HL-60/S4 (cell line): ENCODE measurements around the gene TSPAN12.

Source experiments
- in situ Hi-C: fragments of 300-500 bp; cut with MboI; formaldehyde crosslinking; loops from 2 replicates; pipeline ENCODE4 v1.14.3; 2022; ENCODE audit warnings: low sequenced_read_pairs

TSPAN12 gene

DNA sequence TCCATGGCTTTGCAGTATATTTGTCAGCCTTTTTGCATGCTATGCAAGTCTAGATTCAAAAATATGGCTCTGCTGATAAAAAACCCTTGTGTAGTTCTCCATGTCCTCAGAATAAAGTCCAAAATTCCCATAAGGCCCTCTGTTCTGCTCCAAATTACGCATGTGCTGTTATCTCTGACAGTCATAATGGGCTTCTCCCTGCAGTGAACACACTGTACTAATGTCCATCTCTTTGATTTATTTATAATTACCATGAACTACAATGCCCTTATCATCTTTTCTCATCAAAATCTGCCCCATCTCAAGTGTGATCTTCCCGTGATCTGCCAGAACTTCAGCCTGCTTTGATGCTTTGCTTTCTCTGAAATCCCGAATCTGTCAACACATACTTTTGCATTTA, 87.7 kb downstream of the TSPAN12 start:
- in situ Hi-C loops = no loop called here

DNA sequence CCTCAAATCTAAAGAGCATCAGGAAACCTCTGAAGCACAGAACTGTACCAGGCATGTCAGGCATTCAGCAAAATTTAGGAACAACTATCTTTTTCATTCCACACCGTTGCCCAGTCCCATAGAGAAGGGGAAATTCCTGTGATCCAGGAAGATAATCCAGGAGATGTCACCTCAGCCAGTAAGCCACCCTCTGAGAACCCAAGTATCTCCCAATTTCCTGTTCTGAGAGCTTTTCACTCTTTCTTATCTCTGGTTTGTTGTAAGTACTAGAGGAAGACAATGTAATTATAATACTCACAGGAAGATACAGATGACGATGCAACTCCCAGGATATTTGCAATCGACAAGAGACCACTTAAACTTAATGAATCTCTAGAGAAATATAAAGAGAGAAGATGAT, 97.1 kb downstream of the TSPAN12 start:
- in situ Hi-C loops = no loop called here

DNA sequence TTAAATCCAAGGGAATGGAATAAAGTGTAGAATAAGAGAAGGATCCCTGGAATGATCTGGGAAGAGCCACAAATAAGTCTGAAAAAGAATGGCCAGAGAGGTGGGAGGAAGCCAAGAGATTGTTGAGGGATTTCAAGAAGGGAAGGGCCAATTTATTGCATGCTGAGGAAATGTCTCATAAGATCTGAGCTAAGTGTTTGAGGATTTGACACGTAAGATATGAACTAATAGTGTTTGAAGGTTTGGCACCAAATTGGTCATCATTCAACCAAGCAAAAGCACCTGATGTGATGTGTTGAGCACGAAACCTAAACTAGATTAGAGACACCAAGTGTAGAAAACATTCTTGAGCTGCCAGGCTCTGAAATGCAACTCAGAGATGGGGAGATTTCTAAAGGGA, 97.9 kb downstream of the TSPAN12 start:
- in situ Hi-C loops = no loop called here

DNA sequence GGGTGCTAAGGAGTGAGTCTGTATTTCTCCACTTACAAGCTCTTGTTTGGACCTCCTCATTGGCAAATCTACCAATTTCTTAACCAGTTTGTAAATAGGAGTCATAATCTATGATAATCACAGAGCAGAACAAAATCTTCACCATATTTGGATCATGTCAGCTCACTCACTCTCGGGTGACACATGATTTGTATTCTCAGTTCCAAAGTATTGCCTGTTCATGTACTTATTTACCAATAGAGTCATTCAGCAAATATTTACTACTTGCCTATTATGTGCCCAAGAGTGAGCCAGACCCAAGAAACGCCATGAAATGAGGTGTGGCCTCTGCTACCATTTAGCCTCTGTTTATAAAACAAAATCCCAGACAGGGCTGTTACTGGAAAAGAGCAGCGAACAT, 114.8 kb downstream of the TSPAN12 start:
- in situ Hi-C loops = no loop called here

DNA sequence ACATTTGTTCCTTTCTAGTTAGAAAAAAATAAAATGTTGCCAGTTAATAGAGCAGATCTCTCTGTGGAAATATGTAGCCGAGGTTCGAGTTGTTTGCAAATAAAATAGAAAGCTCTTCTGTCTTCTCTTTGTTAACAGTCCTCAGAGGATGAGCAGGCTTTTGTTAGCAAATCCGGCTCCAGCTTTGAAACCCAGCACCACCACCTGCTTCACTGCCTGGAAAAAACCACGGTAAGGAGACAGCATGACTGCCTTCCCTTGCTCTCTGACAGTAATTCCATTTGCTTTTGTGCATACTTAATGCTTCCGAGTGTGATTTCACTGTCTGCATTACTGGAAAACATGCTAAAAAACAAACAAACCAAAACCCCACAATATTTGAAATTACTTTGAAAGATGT, 115.6 kb downstream of the TSPAN12 start:
- in situ Hi-C loops = no loop called here

DNA sequence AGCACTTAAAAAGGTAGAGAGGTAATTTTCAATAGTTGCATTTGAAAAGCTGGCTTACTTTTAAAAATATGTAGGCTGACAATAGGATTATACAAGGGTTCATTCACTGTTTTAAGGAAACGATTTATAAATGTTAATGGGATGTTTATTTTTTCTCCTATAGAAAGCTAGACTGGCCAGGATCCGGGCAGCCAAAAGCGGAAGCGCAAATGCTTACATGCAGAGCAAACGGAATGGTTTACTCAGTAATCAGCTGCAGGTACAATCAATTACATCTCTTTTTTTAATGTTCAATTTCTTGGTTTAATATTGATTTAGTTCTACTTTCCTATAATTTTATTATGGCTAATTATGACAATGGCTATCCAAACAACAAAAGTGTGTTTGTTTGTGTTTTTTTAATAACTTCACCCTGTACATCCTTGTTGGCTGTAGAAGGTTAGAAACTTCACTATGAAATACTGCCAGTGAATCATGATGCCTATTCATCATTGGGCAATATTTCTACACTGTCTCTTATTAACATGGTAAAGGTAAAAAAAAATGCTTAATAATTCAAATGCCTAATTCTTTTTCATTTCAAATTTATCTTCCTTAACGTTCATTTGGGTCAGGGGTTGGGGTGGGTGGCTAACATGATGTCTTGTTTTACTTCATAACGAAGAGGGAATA, 116.4 kb downstream of the TSPAN12 start:
- in situ Hi-C loops = no loop called here

DNA sequence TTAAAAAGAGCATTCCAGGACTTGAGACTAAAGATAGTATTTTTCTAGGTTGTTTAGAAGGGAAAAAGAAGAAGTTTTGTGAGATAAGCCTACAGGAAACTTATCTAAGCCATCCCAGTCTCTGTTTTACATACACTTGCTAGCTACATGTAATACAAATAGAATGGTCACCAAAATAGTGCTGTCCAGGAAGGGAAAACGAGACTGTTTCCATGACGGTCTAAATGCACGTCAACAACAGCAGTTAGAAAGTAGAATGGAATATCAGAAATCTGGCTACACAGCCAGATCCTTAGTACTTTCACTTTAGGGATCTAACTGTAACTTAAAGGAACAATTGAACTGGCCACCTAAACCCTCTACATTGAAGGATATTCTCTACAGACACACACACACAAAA, 117.6 kb downstream of the TSPAN12 start:
- in situ Hi-C loops = no loop called here

DNA sequence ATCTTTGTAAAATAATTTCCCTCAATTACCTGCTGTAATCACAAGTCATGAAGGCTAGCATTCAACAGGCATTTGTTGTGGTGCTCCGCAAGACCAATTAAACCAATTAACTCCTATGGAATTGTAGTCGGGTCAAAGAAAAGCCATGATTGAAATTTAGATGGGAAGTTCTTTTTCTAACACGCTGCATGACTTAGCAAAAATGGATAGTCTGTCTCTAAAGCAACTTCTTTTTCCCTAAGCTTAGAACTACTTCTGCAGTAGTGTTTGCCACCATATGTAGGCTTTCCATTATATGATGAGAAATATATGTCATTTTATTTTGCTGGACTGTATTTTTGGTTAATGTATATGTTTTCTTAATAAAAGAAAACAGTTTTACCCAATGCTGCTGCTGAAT, 119.1 kb downstream of the TSPAN12 start:
- in situ Hi-C loops = no loop called here
